T-helper 2 cell treated with Interferon-gamma antibody and Interleukin-4, amounts not matched to agents 100 ng/mL and 5 ng/mL, for 36 hours (primary cell): ENCODE results near the gene ABCG1. TPM values are rescaled to one million over a fixed set of nuclear protein-coding genes. Genes with fewer than 3 reads are reported as not detected.

Experiments used
- intact Hi-C: fragments of 100-400 bp; cut with micrococcal nuclease; formaldehyde crosslinking; loops from one replicate; pipeline ENCODE4 v1.15.1; 2023
- total RNA-seq: library from RNA; stranded (reverse); gene quantifications from 2 replicates; pipeline ENCODE4 v1.2.3, GENCODE V29; 2022

ABCG1 gene
- total RNA-seq, 1 donor from 2014 or later, result 11.3 TPM

GRCh38 chr21:42230178-42230577 is 11.2 kb downstream of the ABCG1 start:
- intact Hi-C loops, result loop anchor here (5.0 to 10.0 kb wide), 3 partner anchors 168 to 865 kb away; partner anchors contain the start of genes MX2 and UBASH3A

DNA sequence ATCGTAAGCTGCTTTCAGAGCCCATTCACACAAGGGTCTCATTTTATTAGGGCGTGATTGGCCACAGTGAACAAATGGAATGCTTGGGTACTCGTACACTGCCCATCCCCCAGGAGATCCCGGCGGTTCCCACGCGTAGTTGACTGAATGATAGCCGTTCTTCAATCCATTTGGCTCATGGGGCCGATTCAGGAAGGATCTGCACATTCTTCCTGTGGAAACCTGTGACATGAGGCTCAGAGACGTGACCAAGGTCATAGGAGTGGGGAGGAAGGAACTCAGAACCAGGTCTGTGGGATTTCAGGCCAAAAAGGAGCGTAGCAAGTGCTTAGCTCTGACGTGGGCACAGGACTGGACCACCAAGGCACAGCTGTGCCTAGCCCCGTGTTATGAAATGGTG is 11.7 kb downstream of the ABCG1 start:
- intact Hi-C loops, result loop anchor here (5.0 to 10.0 kb wide), 3 partner anchors 168 to 866 kb away; partner anchors contain the start of genes MX2 and UBASH3A

DNA sequence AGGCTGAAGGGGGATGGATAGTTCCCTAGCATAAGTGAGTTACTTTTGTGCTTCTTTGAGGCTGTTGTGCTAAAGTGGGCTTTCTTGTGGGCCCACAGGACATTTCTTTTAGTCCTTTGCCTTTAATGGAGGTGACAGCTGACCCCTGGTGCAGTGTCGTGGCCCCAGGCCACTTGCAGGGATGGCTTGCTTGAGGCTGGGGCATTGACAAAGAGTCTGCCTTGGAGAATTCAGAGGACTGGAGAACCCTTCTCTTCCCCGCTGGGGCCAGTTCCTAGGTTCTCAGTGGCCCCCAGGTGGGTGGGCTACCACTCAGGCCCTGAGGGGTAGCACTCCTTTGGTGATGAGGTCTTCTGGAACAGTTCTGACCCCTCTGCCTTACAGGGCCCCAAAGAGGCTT is 12.8 kb downstream of the ABCG1 start:
- intact Hi-C loops, result loop anchor here (5.0 to 10.0 kb wide), 3 partner anchors 169 to 867 kb away; partner anchors contain the start of genes MX2 and UBASH3A

DNA sequence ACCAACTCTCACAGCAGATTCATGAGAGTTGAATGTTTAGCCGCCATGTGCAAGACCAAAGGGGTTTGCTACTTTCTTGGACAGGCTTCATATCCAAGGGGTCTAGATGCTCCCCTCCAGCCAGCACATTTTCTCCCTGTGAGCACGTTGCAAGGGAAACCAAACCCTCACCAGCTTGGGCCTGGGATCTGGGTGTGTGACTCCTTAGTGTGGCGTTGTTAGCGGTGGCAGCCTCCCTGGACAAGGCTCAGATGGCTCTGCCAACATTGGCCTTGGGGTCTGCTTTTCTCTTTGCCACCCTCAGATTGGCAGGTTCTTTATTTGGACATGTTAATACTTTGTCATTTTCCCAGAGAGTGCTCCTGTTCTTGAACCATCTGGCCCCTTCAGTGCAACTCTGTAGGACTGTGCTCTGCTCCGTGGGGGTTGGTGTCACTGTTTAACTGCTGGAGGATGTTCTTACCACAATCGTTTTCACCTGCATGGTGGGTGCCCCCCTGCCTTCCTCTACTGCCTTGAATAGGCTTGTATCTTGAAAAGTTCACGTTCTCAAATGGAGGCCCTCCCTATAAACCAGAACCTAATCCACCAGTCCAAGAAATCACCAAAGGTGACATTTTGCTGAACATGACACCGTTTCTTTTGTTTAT is 13.4 kb downstream of the ABCG1 start:
- intact Hi-C loops, result loop anchor here (5.0 to 10.0 kb wide), 3 partner anchors 170 to 868 kb away; partner anchors contain the start of genes MX2 and UBASH3A

- intact Hi-C loops, result loop anchor here (1.0 to 10.0 kb wide), 5 partner anchors 13 to 869 kb away; partner anchors contain the start of genes MX2 and UBASH3A
Observed at GRCh38 chr21:42233067-42233961, 14.4 kb downstream of the ABCG1 start.

- intact Hi-C loops, result loop anchor here (2.0 to 10.0 kb wide), 4 partner anchors 69 to 869 kb away; partner anchors contain the start of genes MX2 and UBASH3A
Observed at GRCh38 chr21:42234041-42234440, 15.1 kb downstream of the ABCG1 start.

DNA sequence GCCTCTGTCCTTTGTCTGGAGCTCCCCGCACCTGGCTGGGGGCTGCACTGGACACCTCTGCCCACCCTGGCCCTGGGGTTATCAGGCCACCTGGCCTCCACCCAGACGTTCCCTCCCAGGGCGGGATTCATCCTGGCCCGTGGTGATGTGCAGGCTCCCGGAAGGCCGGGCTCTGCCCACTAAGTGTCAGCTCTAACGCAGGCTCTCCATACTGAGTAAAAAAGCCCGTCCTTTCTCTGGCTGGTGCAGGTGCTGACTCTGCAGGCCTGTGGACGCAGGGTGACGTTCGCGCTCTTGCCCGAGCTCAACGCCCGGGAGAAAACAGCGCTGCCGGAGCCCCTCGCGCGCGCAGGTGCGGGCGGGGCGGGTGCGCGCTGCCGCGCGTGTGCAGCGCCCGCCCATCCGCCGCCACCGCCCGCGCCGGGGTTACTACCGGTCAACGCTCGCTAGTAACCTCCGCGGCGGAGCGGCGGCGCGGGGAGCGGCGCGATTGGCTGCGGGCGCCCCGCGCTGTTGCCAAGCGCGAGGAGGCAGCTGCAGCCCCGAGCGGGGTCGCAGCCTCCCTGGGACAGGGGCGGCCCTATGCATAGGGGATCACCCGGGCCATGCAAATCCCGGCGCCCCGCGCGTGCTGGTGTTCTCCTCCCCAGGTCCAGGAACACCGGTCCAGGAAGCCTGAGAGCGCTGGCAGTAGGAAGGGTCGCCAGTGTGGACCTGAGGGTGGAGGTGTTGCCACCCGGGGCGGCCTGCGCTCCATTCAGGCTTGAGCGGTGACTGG is 15.7 kb downstream of the ABCG1 start:
- intact Hi-C loops, result loop anchor here (2.0 to 10.0 kb wide), 6 partner anchors 70 to 870 kb away; partner anchors contain the start of genes MX2 and UBASH3A

- intact Hi-C loops, result loop anchor here (2.0 to 10.0 kb wide), 4 partner anchors 71 to 871 kb away; partner anchors contain the start of gene MX2
Observed at GRCh38 chr21:42235593-42235992, 16.7 kb downstream of the ABCG1 start.

DNA sequence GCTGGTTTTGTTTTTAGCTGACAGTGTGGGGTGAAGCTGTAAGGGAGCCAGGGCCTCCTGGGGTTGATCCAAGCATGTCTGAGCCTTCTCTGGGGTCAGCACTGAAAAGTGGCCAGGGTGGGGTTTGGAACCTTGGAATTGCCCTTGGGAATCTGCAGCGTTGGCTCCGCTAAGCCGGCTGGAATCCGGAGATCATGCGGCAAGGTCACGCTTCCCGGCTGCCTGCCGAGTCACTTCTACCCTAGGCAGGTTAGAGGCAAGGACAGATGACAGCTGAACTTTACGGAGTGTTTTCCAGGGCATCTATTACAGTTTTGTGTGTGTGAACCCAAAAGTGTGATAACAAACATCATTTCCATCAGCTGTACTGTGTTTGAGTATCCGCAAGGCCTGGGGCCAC is 17.1 kb downstream of the ABCG1 start:
- intact Hi-C loops, result loop anchor here (5.0 to 10.0 kb wide), 3 partner anchors 229 to 871 kb away; partner anchors contain the start of gene MX2

- intact Hi-C loops, result loop anchor here (5.0 to 10.0 kb wide), 3 partner anchors 229 to 872 kb away; partner anchors contain the start of gene MX2
Observed at GRCh38 chr21:42236693-42237092, 17.8 kb downstream of the ABCG1 start.

- intact Hi-C loops, result loop anchor here (5.0 to 10.0 kb wide), 3 partner anchors 230 to 872 kb away; partner anchors contain the start of gene MX2
Observed at GRCh38 chr21:42237161-42237560, 18.2 kb downstream of the ABCG1 start.

DNA sequence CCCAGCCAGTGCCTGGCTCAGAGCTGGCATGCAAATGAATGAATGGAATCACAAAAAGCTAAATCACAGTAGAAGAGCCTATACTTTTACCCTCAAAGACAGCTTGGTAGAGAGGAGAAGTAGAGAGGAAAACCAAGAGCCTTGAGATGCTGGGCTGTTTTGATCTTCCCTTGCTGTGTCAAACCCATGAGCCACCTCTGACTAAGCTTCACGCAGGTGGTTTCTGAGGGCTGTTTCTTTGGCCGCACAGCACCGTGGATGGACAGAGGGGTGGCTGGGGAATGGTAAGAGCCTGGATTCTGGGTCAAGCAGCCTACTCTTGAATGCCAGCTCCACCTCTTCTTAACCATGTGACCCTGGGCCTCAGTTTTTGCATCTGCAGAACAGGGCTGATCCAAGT is 18.6 kb downstream of the ABCG1 start:
- intact Hi-C loops, result loop anchor here (5.0 to 10.0 kb wide), 3 partner anchors 230 to 873 kb away; partner anchors contain the start of gene MX2

DNA sequence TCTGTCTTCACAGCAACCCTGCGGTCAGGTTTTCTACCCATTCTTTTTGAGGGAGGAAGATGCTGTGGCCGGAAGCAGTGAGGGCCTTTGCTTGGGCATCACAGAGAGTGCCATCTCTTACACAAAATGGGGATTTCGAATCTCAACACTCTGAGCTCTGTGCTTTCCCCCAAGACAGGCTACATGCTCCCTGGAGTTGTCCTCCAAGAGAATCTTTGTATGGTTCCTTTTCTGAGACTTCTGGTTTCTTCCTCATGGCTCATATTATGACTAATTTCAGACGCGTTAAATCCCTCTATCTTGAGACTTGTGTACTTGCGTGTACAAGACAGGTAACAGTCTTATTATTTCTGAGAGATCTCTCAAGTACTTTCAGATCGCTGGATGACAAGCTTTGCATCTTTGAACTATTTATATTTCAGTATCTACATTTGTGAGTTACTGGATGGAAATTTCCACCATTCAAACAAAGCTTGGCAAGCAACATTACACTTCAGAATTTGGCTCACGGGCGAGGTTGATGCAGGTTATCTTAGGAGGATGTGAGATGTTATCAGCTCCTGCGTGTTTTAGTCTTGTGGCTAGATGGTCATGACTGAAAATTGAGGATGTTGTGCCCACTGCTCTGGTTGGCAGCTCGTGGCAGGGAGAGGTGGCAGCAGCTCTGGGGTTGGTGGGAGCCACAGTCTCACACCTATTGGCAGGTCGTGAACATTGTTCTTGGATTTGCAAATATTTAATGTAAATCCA is 19.4 kb downstream of the ABCG1 start:
- intact Hi-C loops, result loop anchor here (1.0 to 10.0 kb wide), 6 partner anchors 10 to 874 kb away; partner anchors contain the start of gene MX2

GRCh38 chr21:42239556-42239955 is 20.6 kb downstream of the ABCG1 start:
- intact Hi-C loops, result loop anchor here (5.0 to 10.0 kb wide), 3 partner anchors 232 to 875 kb away; partner anchors contain the start of gene MX2

DNA sequence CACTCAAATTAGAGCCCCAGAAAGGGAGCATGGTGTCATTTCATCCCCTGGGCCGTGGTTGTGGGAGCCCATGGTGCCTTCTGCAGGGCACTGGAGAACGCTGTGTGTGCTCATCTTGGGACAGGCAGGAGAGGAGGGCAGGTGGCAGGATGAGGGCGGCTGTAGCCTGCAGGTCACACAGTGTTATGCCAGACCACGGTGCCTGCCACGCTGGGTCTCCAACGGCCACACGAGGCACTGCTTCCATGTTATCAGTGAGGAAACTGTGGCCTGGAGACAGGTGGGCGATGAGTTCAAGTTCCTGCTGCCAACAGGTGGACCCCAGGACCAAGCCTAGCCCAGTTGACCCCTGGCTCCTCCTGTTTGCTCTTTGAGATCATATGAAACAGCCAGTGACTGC is 21.0 kb downstream of the ABCG1 start:
- intact Hi-C loops, result loop anchor here (5.0 to 10.0 kb wide), 3 partner anchors 233 to 875 kb away; partner anchors contain the start of gene MX2

DNA sequence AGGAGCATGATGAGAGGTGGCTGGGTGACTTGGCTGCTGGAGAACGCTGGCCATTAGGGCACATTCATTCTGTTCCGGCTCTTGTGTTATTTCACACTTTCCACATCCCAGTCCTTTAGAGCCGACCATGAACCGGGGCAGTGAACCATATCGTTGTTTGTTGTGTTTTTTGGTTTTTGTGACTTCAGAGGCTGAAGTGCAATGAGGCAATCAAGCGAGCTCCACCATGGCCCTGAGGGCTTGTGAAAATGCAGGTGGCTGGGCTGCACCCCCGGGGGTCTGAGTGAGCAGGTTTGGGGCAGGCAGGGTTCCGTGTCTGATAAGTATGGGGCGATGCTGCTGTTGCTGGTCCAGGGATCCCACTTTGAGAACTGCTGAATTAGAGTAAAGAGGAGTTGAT is 23.7 kb downstream of the ABCG1 start:
- intact Hi-C loops, result no loop called here

DNA sequence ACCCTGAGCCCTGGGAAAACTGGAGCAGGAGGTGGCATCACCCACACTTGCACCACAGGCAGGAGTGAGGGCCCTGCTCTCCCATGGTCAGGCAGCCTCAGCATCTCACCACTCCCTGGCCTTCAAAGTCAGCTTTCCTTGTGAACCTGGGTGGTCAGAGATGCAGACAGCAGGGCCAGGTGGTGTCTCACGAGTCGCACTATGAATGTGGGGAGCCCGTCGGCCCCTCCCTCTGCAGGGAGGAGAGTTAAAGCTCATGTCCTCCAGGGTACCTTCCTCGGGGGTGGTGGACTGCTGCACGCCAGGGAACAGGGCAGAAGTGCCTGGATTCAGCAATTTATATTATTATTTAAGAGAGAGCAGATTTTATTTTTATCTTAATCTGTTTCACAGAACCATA is 24.1 kb downstream of the ABCG1 start:
- intact Hi-C loops, result no loop called here

DNA sequence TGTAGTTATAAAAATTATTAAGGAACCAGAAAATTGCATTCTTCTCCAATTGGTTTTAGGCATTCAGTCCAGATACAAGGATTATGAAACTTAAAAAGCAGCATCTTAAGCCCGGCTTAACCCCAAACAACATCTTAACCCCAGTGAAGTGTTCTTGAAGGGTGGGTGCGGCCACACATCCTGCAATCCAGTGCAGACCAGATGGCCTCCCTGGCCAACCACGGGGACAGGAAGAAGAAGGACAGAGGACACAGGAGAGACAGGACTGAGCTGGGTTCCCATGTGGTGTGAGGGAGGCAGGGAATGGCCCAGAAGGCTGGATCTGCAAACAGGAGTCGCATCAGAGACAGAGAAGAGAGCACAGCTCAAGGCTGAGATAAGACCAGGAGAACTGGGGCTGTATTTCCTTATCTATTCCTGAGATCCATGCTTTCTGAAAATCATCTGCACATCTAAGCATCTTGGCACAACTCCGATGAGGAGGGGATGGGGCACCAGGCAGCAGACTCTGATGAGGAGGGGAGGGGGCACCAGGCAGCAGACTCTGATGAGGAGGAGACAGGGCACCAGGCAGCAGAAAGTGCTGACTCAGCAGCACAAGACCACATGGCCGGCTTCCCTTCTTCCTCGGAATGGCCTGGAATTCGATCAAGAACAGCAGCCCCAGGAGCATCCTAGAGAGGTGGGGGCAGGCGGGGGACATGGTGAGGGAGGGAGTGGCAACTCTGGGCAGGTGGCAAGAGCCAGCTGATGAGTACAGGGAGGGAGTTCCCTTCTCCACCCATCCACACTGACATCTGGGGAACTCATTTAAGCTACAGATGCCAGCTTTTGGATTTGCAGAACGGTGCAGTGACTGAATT is 26.6 kb downstream of the ABCG1 start:
- intact Hi-C loops, result no loop called here

DNA sequence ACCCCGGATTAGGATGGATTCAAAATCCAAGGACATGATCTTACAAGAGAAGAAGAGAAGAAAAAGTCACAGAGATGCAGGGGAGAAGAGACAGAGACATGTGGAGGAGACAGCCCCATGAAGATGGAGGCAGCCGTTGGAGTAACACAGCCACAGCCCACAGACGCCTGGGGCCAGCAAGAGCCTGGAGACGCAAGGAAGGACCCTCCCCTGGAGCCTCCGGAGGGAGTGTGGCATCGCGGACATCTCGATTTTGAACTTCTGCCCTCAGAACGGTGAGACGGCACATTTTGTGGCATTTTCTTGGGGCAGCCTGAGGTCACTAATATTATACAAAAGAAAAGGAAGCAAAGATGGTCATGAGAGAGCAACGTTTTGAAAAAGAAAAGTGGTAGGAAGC is 28.8 kb downstream of the ABCG1 start:
- intact Hi-C loops, result no loop called here
